Measurements from ENCODE around the gene NCOA1. TPM values are rescaled to one million over a fixed set of nuclear protein-coding genes. Genes with fewer than 3 reads are reported as not detected.

Gene NCOA1
- 19.8 and 20.1 TPM in 2 replicates for total RNA-seq
- long read RNA-seq, partial matches to known transcripts: 3 of 7 reads
- long read RNA-seq, other reads (novel, unspliced or antisense): 4 of 7 reads

DNA sequence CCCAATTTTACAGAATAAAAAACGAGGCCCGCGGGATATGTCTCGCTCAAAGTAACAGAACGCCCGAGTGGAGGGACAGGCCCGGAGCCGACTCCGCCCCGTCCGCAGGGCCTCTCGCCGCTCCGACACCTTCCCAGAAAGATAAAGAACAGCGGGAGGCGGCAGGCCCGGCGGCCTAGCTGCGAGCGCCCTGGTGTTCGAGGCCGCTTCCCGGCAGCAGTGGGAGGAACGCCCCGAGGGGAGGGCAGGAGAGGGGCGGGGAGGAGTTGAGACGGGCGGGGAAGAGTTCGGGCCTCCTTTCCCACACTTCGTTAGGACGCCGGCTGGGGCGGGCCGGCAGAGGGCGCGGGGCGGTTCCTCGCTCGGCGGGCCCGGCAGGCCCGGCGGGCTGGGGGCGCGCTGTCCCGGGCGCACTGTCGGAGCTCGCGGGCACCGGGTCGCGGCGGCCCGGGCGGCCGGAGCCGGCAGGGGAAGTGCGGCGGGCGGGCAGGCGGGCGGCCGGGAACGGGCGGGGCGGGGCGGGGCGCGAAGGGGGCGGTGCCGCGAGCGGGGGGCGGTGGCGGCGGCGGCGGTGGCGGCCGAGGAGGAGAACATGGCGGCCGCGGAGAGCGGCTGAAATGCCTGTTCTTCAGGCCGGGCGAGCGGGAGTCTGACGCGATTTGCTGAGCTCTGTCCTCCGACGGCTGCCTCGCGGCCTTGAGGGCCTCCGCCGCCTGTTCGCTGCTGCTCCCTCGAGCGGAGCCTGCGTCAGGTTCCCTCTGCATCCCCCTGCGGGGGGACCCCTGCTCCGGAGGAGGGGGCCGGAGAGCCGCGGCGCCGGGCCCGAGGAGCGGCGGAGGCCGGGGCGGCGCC lies at the start of gene NCOA1:
NCOA1 (plus strand) TSS at position 565 of the 852 bp plus-strand sequence. CDS start 167,424 bp downstream, outside the sequence.
- DNase-seq (ENCODE audit: low read depth, low spot score): peak; percentile 83
- H3K36me3 Mint-ChIP-seq (ENCODE audit: low read depth): no peaks in the 10 kb centered on the region
- TF ChIP-seq, protein P1, sequence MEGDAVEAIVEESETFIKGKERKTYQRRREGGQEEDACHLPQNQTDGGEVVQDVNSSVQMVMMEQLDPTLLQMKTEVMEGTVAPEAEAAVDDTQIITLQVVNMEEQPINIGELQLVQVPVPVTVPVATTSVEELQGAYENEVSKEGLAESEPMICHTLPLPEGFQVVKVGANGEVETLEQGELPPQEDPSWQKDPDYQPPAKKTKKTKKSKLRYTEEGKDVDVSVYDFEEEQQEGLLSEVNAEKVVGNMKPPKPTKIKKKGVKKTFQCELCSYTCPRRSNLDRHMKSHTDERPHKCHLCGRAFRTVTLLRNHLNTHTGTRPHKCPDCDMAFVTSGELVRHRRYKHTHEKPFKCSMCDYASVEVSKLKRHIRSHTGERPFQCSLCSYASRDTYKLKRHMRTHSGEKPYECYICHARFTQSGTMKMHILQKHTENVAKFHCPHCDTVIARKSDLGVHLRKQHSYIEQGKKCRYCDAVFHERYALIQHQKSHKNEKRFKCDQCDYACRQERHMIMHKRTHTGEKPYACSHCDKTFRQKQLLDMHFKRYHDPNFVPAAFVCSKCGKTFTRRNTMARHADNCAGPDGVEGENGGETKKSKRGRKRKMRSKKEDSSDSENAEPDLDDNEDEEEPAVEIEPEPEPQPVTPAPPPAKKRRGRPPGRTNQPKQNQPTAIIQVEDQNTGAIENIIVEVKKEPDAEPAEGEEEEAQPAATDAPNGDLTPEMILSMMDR (conservative IDR thresholded peaks at IDR 0.05): peak; percentile 34
- peaks cover 34% of the 10 kb centered on the region for H3K4me1 Mint-ChIP-seq
- peak within 1 kb of the TSS; percentile 92 for H3K4me3 Mint-ChIP-seq
- peak within 1 kb of the TSS; percentile 37 for H3K27ac Mint-ChIP-seq (ENCODE audit: unreplicated experiment)
- no peaks in the 10 kb centered on the region for H3K9me3 Mint-ChIP-seq
- peaks cover 15% of the 10 kb centered on the region for H3K27me3 Mint-ChIP-seq (ENCODE audit: low read depth)

DNA sequence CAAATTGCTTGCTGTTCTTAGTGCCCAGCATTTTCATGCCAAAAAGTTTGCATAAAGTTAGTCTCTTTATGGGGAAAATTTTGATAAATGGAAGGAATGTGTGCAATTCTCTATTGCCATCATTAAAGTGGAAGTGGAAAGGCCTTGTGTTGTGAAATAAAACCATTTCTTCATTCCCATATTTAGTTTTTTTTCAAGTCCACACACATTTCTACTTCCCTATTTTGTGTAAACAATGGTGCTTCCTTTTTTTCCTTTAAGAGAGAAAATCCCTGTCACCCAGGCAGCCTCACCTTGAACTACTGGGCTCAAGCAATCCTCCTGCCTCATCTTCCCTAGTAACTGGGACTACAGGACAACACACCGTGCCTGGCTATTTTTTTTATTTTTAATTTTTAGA lies 42.3 kb upstream of the NCOA1 start:
- H3K27ac Mint-ChIP-seq (ENCODE audit: unreplicated experiment): no peak overlapping the region
- peaks cover 3% of the 10 kb centered on the region for H3K36me3 Mint-ChIP-seq (ENCODE audit: low read depth)
- H3K4me3 Mint-ChIP-seq: no peak overlapping the region
- no peaks in the 10 kb centered on the region for H3K4me1 Mint-ChIP-seq
- peaks cover 11% of the 10 kb centered on the region for H3K9me3 Mint-ChIP-seq
- no peak for DNase-seq (ENCODE audit: low read depth, low spot score)
- TF ChIP-seq, protein P1 (conservative IDR thresholded peaks at IDR 0.05): no peak
- no peaks in the 10 kb centered on the region for H3K27me3 Mint-ChIP-seq (ENCODE audit: low read depth)

DNA sequence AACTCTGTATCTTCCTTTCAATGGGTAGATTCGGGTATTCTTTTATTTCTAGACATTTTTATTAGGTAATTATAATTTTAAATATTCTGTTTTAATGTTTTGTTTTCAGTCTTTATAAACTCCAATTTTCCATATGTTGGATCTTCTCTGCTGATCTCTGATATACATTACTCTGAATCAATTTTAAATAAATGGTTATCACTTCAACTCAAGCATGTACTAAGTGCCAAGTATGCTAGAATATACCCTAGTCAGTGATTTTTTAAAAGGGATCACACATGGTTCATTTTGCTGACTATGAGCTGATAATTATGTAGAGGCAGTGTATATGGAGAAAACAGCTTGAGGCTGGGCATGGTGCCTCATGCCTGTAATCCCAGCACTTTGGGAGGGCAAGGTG lies 41.7 kb upstream of the NCOA1 start:
- TF ChIP-seq, protein P1 (conservative IDR thresholded peaks at IDR 0.05): no peak
- DNase-seq (ENCODE audit: low read depth, low spot score): no peak
- peaks cover 11% of the 10 kb centered on the region for H3K9me3 Mint-ChIP-seq
- H3K27ac Mint-ChIP-seq (ENCODE audit: unreplicated experiment): no peak overlapping the region
- no peak overlapping the region for H3K4me3 Mint-ChIP-seq
- H3K4me1 Mint-ChIP-seq: peaks cover 2% of the 10 kb centered on the region
- no peaks in the 10 kb centered on the region for H3K27me3 Mint-ChIP-seq (ENCODE audit: low read depth)
- H3K36me3 Mint-ChIP-seq (ENCODE audit: low read depth): peaks cover 3% of the 10 kb centered on the region

DNA sequence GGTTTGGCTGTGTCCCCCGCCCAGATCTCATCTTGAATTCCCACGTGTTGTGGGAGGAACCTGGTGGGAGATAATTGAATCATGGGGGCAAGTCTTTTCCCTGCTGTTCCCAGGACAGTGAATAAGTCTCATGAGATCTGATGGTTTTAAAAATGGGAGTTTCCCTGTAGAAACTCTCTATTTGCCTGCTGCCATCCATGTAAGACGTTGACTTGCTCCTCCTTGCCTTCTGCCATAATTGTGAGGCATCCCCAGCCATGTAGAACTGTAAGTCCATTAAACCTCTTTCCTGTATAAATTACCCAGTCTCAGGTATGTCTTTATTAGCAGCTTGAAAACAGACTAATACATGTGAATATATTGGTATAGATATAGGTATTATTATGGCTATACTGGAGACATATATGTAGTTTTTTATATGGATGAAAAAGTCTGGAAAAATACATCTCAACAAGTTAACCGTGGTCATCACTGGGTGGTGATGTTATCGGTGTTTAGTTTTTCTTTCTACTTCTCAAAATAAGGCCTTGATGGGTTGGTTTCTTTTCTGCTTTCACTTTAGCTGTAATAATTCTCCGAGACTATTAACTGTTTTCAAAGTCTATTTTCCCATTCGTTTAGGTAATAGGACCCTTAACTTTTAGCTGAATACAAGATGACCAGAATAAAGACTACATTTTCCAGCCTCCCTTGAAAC lies 39.1 kb upstream of the NCOA1 start:
- Mint-ChIP-seq H3K9me3 (peaks cover 3% of the 10 kb centered on the region), H3K4me3 (no peak overlapping the region), H3K27me3 (ENCODE audit: low read depth) (peaks cover 7% of the 10 kb centered on the region), H3K4me1 (peaks cover 4% of the 10 kb centered on the region), H3K36me3 (ENCODE audit: low read depth) (peaks cover 3% of the 10 kb centered on the region), H3K27ac (ENCODE audit: unreplicated experiment) (no peak overlapping the region)
- TF ChIP-seq, protein P1 (conservative IDR thresholded peaks at IDR 0.05): no peak
- DNase-seq (ENCODE audit: low read depth, low spot score): no peak

DNA sequence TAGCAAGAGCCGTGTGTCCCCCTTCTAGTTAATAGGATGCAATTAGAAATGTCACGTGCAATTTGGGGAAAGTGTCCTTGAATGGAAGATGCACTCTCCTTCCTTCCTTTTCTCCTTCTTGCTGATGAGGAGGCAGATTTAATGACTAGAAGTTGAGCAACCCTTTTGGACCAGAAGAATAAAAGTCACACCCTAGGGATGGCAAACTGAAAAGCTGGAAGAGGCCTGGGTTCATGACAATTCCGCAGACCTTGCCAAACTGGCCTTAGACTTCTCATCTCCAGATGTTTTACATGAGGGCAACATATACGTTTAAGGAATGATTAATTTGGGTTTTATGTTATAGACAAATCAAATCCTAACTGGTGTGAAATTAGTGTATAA lies 38.6 kb upstream of the NCOA1 start:
- TF ChIP-seq, protein P1 (conservative IDR thresholded peaks at IDR 0.05): no peak
- peaks cover 3% of the 10 kb centered on the region for H3K36me3 Mint-ChIP-seq (ENCODE audit: low read depth)
- DNase-seq (ENCODE audit: low read depth, low spot score): no peak
- H3K4me3 Mint-ChIP-seq: no peak overlapping the region
- H3K27me3 Mint-ChIP-seq (ENCODE audit: low read depth): peaks cover 12% of the 10 kb centered on the region
- peaks cover 4% of the 10 kb centered on the region for H3K4me1 Mint-ChIP-seq
- no peak overlapping the region for H3K27ac Mint-ChIP-seq (ENCODE audit: unreplicated experiment)
- H3K9me3 Mint-ChIP-seq: peaks cover 3% of the 10 kb centered on the region

Measured in neural crest cell (in vitro differentiated cells).